ENCODE measurements around the gene CTDSP2.

The CTDSP2 gene

DNA sequence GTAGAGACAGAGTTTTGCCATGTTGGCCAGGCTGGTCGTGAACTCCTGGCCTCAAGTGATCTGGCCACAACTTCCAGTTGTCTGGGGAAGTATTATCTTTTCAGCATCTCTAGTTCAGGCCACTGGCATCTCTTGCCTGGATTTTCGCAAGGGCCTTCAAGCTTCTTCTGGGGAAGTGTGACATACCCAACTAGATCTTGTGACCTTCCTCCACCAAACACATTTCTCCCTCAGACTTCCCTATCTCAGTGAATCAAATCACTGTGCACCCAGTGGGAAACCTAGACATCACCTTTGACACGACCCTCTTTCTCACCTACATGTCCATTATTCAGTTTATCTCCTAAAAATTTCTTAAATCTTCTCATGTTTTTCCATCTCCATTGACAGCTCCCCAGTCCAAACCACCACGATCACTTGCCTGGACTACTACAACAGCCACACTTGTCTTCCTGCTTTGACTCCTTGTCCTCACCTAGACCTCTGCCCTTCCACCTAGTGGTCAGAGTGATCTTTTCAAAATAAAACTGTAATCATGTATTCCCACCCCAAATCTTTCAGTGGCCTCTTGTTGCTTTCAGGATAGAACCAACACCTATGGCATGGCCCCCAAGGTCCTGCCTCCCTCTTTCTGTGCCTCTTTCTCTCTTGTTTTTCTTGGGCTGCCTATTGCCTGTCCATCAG, 70.8 kb downstream of the CTDSP2 start:
- TF ChIP-seq FOXM1 (IDR thresholded peaks at IDR 0.05; ENCODE audit: borderline replicate concordance, low read depth), result no peak
- TF ChIP-seq USF1 (IDR thresholded peaks at IDR 0.05), result no peak
- no peak for TF ChIP-seq TCF12 (IDR thresholded peaks at IDR 0.05; ENCODE audit: low read depth)
- TF ChIP-seq YY1 (IDR thresholded peaks at IDR 0.05; ENCODE audit: low read depth), result no peak
- no peak for TF ChIP-seq ZBTB7A (IDR thresholded peaks at IDR 0.05; ENCODE audit: low read depth)
- no peak for TF ChIP-seq REST (IDR thresholded peaks at IDR 0.05; ENCODE audit: low read depth)
- no peak for TF ChIP-seq RAD21 (IDR thresholded peaks at IDR 0.05; ENCODE audit: low read depth)
- TF ChIP-seq CREB1 (IDR thresholded peaks at IDR 0.05; ENCODE audit: low read depth), result no peak
- no peak for TF ChIP-seq TAF1 (IDR thresholded peaks at IDR 0.05; ENCODE audit: low read depth)
- TF ChIP-seq EP300 (IDR thresholded peaks at IDR 0.05; ENCODE audit: borderline replicate concordance), result no peak
- TF ChIP-seq NFIC (IDR thresholded peaks at IDR 0.05), result no peak

- TF ChIP-seq TEAD4 (IDR thresholded peaks at IDR 0.05), result no peak
- TF ChIP-seq CREB1 (IDR thresholded peaks at IDR 0.05; ENCODE audit: low read depth), result no peak
- no peak for TF ChIP-seq EP300 (IDR thresholded peaks at IDR 0.05; ENCODE audit: borderline replicate concordance)
- no peak for TF ChIP-seq FOXM1 (IDR thresholded peaks at IDR 0.05; ENCODE audit: borderline replicate concordance, low read depth)
- no peak for TF ChIP-seq TAF1 (IDR thresholded peaks at IDR 0.05; ENCODE audit: low read depth)
- TF ChIP-seq CEBPB (IDR thresholded peaks at IDR 0.05), result no peak
- no peak for TF ChIP-seq RAD21 (IDR thresholded peaks at IDR 0.05; ENCODE audit: low read depth)
- TF ChIP-seq REST (IDR thresholded peaks at IDR 0.05; ENCODE audit: low read depth), result no peak
- no peak for TF ChIP-seq YY1 (IDR thresholded peaks at IDR 0.05; ENCODE audit: low read depth)
- no peak for TF ChIP-seq ZBTB7A (IDR thresholded peaks at IDR 0.05; ENCODE audit: low read depth)
- no peak for TF ChIP-seq EGR1 (IDR thresholded peaks at IDR 0.05)
- TF ChIP-seq NFIC (IDR thresholded peaks at IDR 0.05), result no peak
- no peak for TF ChIP-seq USF1 (IDR thresholded peaks at IDR 0.05)
- no peak for TF ChIP-seq MAX (IDR thresholded peaks at IDR 0.05)
- no peak for TF ChIP-seq TCF12 (IDR thresholded peaks at IDR 0.05; ENCODE audit: low read depth)
Observed at GRCh38 chr12:57775044-57775443, 71.5 kb downstream of the CTDSP2 start.

DNA sequence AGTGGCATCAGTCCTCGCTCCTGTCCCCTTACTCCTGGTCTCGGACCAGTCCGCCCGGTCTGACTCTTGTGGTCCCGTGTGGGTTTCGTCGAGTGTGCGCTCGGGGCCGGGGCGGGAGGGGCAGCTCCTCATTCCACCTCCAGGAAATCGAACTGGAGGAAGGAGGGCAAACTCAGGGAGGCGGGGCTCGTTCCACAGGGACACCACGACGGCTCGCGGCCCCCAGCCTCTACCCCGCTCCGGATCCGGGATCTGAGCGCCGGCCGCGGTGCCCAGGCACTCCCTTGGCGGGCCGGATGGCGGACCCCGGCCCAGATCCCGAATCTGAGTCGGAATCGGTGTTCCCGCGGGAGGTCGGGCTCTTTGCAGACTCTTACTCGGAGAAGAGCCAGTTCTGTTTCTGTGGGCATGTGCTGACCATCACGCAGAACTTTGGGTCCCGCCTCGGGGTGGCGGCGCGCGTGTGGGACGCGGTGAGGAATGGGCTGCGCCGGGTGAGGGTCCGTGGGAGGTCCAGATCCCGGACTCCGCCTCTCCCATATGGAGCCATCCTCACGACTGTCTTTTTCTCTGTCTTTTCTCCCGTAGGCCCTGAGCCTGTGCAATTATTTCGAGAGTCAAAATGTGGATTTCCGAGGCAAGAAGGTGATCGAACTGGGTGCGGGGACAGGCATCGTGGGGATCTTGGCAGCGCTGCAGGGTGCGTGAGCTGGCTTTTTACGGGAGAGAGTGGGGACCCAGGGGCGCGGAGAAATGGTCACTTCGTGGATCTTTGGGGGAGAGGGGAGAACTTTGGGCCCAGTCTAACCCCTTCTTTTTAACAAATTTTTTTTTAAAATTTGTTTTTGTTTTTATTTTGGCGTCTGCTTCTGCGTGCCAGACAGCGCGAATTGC, 73.9 kb downstream of the CTDSP2 start, which contains the start of gene EEF1AKMT3:
TSS of gene EEF1AKMT3 (plus strand) at position 186 of the 894 bp plus-strand sequence. CDS start at position 297, 111 bp downstream.
- TF ChIP-seq FOXM1 (IDR thresholded peaks at IDR 0.05; ENCODE audit: borderline replicate concordance, low read depth) (no peak), ZBTB7A (IDR thresholded peaks at IDR 0.05; ENCODE audit: low read depth) (peak; percentile 82)

- TF ChIP-seq EGR1 (IDR thresholded peaks at IDR 0.05) (peak; percentile 88), YY1 (IDR thresholded peaks at IDR 0.05; ENCODE audit: low read depth) (peak; percentile 95), NFIC (IDR thresholded peaks at IDR 0.05) (peak; percentile 27; the same call in 1 of the 2 replicates), RAD21 (IDR thresholded peaks at IDR 0.05; ENCODE audit: low read depth) (no peak), CREB1 (IDR thresholded peaks at IDR 0.05; ENCODE audit: low read depth) (peak; percentile 99), TCF12 (IDR thresholded peaks at IDR 0.05; ENCODE audit: low read depth) (peak; percentile 83), FOXM1 (IDR thresholded peaks at IDR 0.05; ENCODE audit: borderline replicate concordance, low read depth) (no peak), MAX (IDR thresholded peaks at IDR 0.05) (peak; percentile 100), EP300 (IDR thresholded peaks at IDR 0.05; ENCODE audit: borderline replicate concordance) (no peak; the same call in 1 of the 2 replicates), TEAD4 (IDR thresholded peaks at IDR 0.05) (peak; percentile 29), TAF1 (IDR thresholded peaks at IDR 0.05; ENCODE audit: low read depth) (peak; percentile 98), ZBTB7A (IDR thresholded peaks at IDR 0.05; ENCODE audit: low read depth) (no peak), REST (IDR thresholded peaks at IDR 0.05; ENCODE audit: low read depth) (0 out of 2 replicates have a peak, but pooled peaks have one; percentile 8), USF1 (IDR thresholded peaks at IDR 0.05) (peak; percentile 87), CEBPB (IDR thresholded peaks at IDR 0.05) (no peak)
Observed at GRCh38 chr12:57771873-57772428, 74.6 kb downstream of the CTDSP2 start, which contains the start of gene METTL1. METTL1 (minus strand) TSS chr12:57772105; CDS start chr12:57772083, 22 bp downstream.

Measured in Ishikawa (cell line).